CD14-positive monocyte (primary cell): ENCODE measurements around the gene COL4A4. TPM values are rescaled to one million over a fixed set of nuclear protein-coding genes. Genes with fewer than 3 reads are reported as not detected.

Source experiments
- DNase-seq, 3 donors: peaks; one replicate each; pipeline ENCODE4 v3.0.0-alpha.2; 2011 to 2022
- H2AFZ ChIP-seq: 2 replicates; pipeline ENCODE4 v1.6.0; 2012; ENCODE audit warnings: mild to moderate bottlenecking, low read depth, low read length, inconsistent platforms; ENCODE audit not compliant: insufficient read depth, poor library complexity, severe bottlenecking
- H3K27ac ChIP-seq, 2 donors: 1 replicate in 1 of 2; 2 replicates in 1 of 2; pipeline ENCODE4 v1.5.1; 2012 to 2013; ENCODE audit warnings: low read length in 2 of 2, control low read depth in 1 of 2, inconsistent platforms in 1 of 2, low read depth in 1 of 2, mild to moderate bottlenecking in 1 of 2
- H3K27me3 ChIP-seq, 2 donors: one replicate each; pipeline versions ENCODE4 v1.6.0 to v1.6.1; 2011 to 2013; ENCODE audit warnings: low read length in 2 of 2; ENCODE audit not compliant: control insufficient read depth in 2 of 2, insufficient read depth in 2 of 2
- H3K36me3 ChIP-seq, 2 donors: replicated peaks in 1 of 2; 1 replicate in 1 of 2; 2 replicates in 1 of 2; pipeline versions ENCODE4 v1.5.1 to v1.6.1; 2012 to 2013; ENCODE audit warnings: low read length in 2 of 2, control low read depth in 1 of 2, inconsistent platforms in 1 of 2, mild to moderate bottlenecking in 1 of 2; ENCODE audit not compliant: insufficient read depth in 2 of 2, control insufficient read depth in 1 of 2
- H3K4me1 ChIP-seq, 2 donors: 1 replicate in 1 of 2; 2 replicates in 1 of 2; pipeline versions ENCODE4 v1.5.1 to v1.6.1; 2012 to 2013; ENCODE audit warnings: low read length in 2 of 2, control low read depth in 1 of 2, inconsistent platforms in 1 of 2, mild to moderate bottlenecking in 1 of 2, moderate library complexity in 1 of 2; ENCODE audit not compliant: insufficient read depth in 2 of 2, control insufficient read depth in 1 of 2
- H3K4me2 ChIP-seq: replicated peaks from 2 replicates; pipeline ENCODE3; 2012; ENCODE audit warnings: low read length, moderate library complexity, mild to moderate bottlenecking; ENCODE audit not compliant: poor library complexity, severe bottlenecking; ENCODE audit errors: extremely low read depth
- H3K4me3 ChIP-seq, 3 experiments: fragments of 200-600 bp in 1 of 3; sonication (generic) in 1 of 3; replicated peaks in 1 of 3; 1 replicate in 2 of 3; 2 replicates in 1 of 3; pipeline ENCODE4 v1.5.1; 2011 to 2013; ENCODE audit warnings: low read length in 3 of 3, mild to moderate bottlenecking in 3 of 3, control low read depth in 2 of 3, low read depth in 2 of 3, inconsistent platforms in 1 of 3, moderate library complexity in 1 of 3
- H3K79me2 ChIP-seq: 2 replicates; pipeline ENCODE4 v1.6.0; 2012; ENCODE audit warnings: mild to moderate bottlenecking, control low read depth, inconsistent platforms, low read length, moderate library complexity; ENCODE audit not compliant: insufficient read depth
- H3K9ac ChIP-seq: 2 replicates; pipeline ENCODE4 v1.6.0; 2017; ENCODE audit warnings: low read length, mild to moderate bottlenecking; ENCODE audit not compliant: insufficient read depth, poor library complexity, severe bottlenecking
- H3K9me3 ChIP-seq, 2 donors: replicated peaks in 1 of 2; 1 replicate in 1 of 2; 2 replicates in 1 of 2; pipeline versions ENCODE4 v1.5.1 to v1.6.1; 2012 to 2013; ENCODE audit warnings: low read length in 2 of 2, control low read depth in 1 of 2; ENCODE audit not compliant: control insufficient read depth in 1 of 2, insufficient read depth in 1 of 2
- H4K20me1 ChIP-seq: 2 replicates; pipeline ENCODE4 v1.6.0; 2012; ENCODE audit warnings: mild to moderate bottlenecking, low read length, control low read depth, moderate library complexity; ENCODE audit not compliant: insufficient read depth
- H3K27ac Mint-ChIP-seq, 7 donors: one replicate each; pipeline ENCODE4 v1.8.0; 2020; ENCODE audit warnings: mild to moderate bottlenecking in 7 of 7, mixed read lengths in 7 of 7, moderate library complexity in 6 of 7, inconsistent platforms in 2 of 7
- H3K27me3 Mint-ChIP-seq, 3 donors: one replicate each; pipeline ENCODE4 v1.8.0; 2021 to 2022; ENCODE audit warnings: low read depth in 3 of 3, mild to moderate bottlenecking in 3 of 3, mixed read lengths in 3 of 3, moderate library complexity in 3 of 3, inconsistent platforms in 1 of 3
- H3K36me3 Mint-ChIP-seq, 2 donors: one replicate each; pipeline ENCODE4 v1.8.0; 2020; ENCODE audit warnings: mixed read lengths in 2 of 2, inconsistent platforms in 1 of 2, mild to moderate bottlenecking in 1 of 2
- H3K4me1 Mint-ChIP-seq: one replicate; pipeline ENCODE4 v1.8.0; 2020; ENCODE audit warnings: mild to moderate bottlenecking, mixed read lengths
- H3K4me3 Mint-ChIP-seq, 2 donors: one replicate each; pipeline ENCODE4 v1.8.0; 2020; ENCODE audit warnings: mild to moderate bottlenecking in 2 of 2, mixed read lengths in 2 of 2, moderate library complexity in 1 of 2
- H3K9me3 Mint-ChIP-seq, 7 donors: one replicate each; pipeline ENCODE4 v1.8.0; 2020 to 2022; ENCODE audit warnings: mixed read lengths in 7 of 7, mild to moderate bottlenecking in 6 of 7, moderate library complexity in 6 of 7, inconsistent platforms in 2 of 7
- CTCF ChIP-seq: fragments of 200-600 bp; IDR thresholded peaks from one replicate; pipeline ENCODE4 v1.8.0; 2022; ENCODE audit warnings: antibody characterized with exemption, mild to moderate bottlenecking
- WGBS: methylation state at CpG from one replicate; pipeline ENCODE4 v1.1.5; 2013; ENCODE audit warnings: missing lambda C conversion rate; ENCODE audit not compliant: insufficient coverage; 5-methylcytosine and 5-hydroxymethylcytosine counted together
- intact Hi-C, 2 donors: fragments of 100-400 bp; cut with micrococcal nuclease; formaldehyde crosslinking; loops; one replicate each; pipeline versions ENCODE4 v1.15.0 to v1.15.1; 2023
- polyA plus RNA-seq, 3 donors: library from polyadenylated mRNA; depleted of rRNA in 1 of 3; unstranded in 2 of 3; stranded (reverse) in 1 of 3; fragments of 300-500 nt in 2 of 3; fragments of >200 nt in 1 of 3; fragmentation: Illumina TruSeq in 2 of 3; gene quantifications; 1 replicate in 2 of 3; 2 replicates in 1 of 3; pipeline ENCODE4 v1.2.3, GENCODE V29; 2012 to 2021

The COL4A4 gene
- polyA plus RNA-seq, 3 donors: 0.03 TPM; not detected in 2

- H3K36me3 Mint-ChIP-seq: no peaks in the 10 kb centered on the region
- peak; percentile 25 to 36 (median 29) for DNase-seq
- H3K27ac ChIP-seq: peak overlapping the region; percentile 4 to 54
- H4K20me1 ChIP-seq: no peaks in the 10 kb centered on the region
- peak overlapping the region in 3 of 7 donors; percentile 19 to 41 (median 25) for H3K27ac Mint-ChIP-seq
- H3K79me2 ChIP-seq: no peaks in the 10 kb centered on the region
- no peaks in the 10 kb centered on the region for H3K36me3 ChIP-seq
- intact Hi-C loops: no loop called here
- H3K27me3 Mint-ChIP-seq: no peaks in the 10 kb centered on the region
- no peak overlapping the region for H3K9ac ChIP-seq
- peaks cover 21% of the 10 kb centered on the region for H3K4me1 Mint-ChIP-seq
- no peak overlapping the region for H2AFZ ChIP-seq
- H3K9me3 ChIP-seq: no peaks in the 10 kb centered on the region
- H3K27me3 ChIP-seq: no peaks in the 10 kb centered on the region
- peaks cover 17 to 18% of the 10 kb centered on the region in 2 donors for H3K4me1 ChIP-seq
- H3K4me3 ChIP-seq: no peak overlapping the region
- H3K9me3 Mint-ChIP-seq: peaks cover 0 to 4% (median 0%) of the 10 kb centered on the region in 7 donors
- WGBS: 55% methylated on average over 2 of the region's 3 CpGs
- H3K4me3 Mint-ChIP-seq: no peak overlapping the region
- H3K4me2 ChIP-seq: no peak overlapping the region
- no peak for TF ChIP-seq CTCF
Measured at GRCh38 chr2:227029426-227030105, 134.4 kb downstream of the COL4A4 start.

- Mint-ChIP-seq H3K27me3 (peaks cover 0 to 3% (median 0%) of the 10 kb centered on the region in 3 donors), H3K4me1 (peaks cover 20% of the 10 kb centered on the region), H3K27ac (no peak overlapping the region), H3K4me3 (no peak overlapping the region), H3K36me3 (no peaks in the 10 kb centered on the region), H3K9me3 (peaks cover 0 to 2% (median 0%) of the 10 kb centered on the region in 7 donors)
- WGBS: no CpG with 5 or more reads among the region's 2 CpGs
- peaks cover 17 to 24% of the 10 kb centered on the region in 2 donors for H3K4me1 ChIP-seq
- H3K4me2 ChIP-seq: no peak overlapping the region
- no peak for DNase-seq
- no peaks in the 10 kb centered on the region for H4K20me1 ChIP-seq
- no peak overlapping the region for H3K9ac ChIP-seq
- no peaks in the 10 kb centered on the region for H3K79me2 ChIP-seq
- intact Hi-C loops: no loop called here
- H3K9me3 ChIP-seq: no peaks in the 10 kb centered on the region
- no peak overlapping the region for H3K4me3 ChIP-seq
- H3K27me3 ChIP-seq: no peaks in the 10 kb centered on the region
- H3K36me3 ChIP-seq: no peaks in the 10 kb centered on the region
- no peak overlapping the region for H2AFZ ChIP-seq
- H3K27ac ChIP-seq: no peak overlapping the region
- no peak for TF ChIP-seq CTCF
Measured at GRCh38 chr2:227025510-227025909, 138.5 kb downstream of the COL4A4 start.
